Neural progenitor cell (in vitro differentiated cells): Measurements from ENCODE around the gene SHLD1. TPM values are rescaled to one million over a fixed set of nuclear protein-coding genes. Genes with fewer than 3 reads are reported as not detected.

Source experiments
- DNase-seq: peaks from one replicate; pipeline ENCODE4 v3.0.0-alpha.2; 2016; ENCODE audit warnings: low spot score
- H2AFZ ChIP-seq: fragments of 200-600 bp; sonication (generic); replicated peaks from 2 replicates; pipeline ENCODE4 v1.6.1; 2016; ENCODE audit warnings: antibody characterized with exemption
- H3F3A ChIP-seq: fragments of 200-600 bp; sonication (generic); 2 replicates; pipeline ENCODE4 v1.6.1; 2016; ENCODE audit warnings: antibody characterized with exemption, low read depth
- H3K27ac ChIP-seq: fragments of 200-600 bp; sonication (generic); 2 replicates; pipeline ENCODE4 v1.5.1; 2016; ENCODE audit warnings: mild to moderate bottlenecking
- H3K27me3 ChIP-seq: fragments of 200-600 bp; sonication (generic); 2 replicates; pipeline ENCODE4 v1.6.1; 2016; ENCODE audit warnings: mild to moderate bottlenecking, moderate library complexity
- H3K36me3 ChIP-seq: fragments of 200-600 bp; sonication (generic); 2 replicates; pipeline ENCODE4 v1.5.1; 2016
- H3K4me1 ChIP-seq: fragments of 200-600 bp; sonication (generic); 2 replicates; pipeline ENCODE4 v1.6.1; 2016; ENCODE audit warnings: mixed run types
- H3K4me2 ChIP-seq: fragments of 200-600 bp; sonication (generic); 2 replicates; pipeline ENCODE4 v1.6.1; 2016
- H3K4me3 ChIP-seq: fragments of 200-600 bp; sonication (generic); 2 replicates; pipeline ENCODE4 v1.5.1; 2016
- H3K79me2 ChIP-seq: fragments of 200-600 bp; sonication (generic); 2 replicates; pipeline ENCODE4 v1.6.1; 2016; ENCODE audit warnings: low read depth
- H3K9ac ChIP-seq: fragments of 200-600 bp; sonication (generic); 2 replicates; pipeline ENCODE4 v1.6.1; 2016
- H3K9me3 ChIP-seq: fragments of 200-600 bp; sonication (generic); 2 replicates; pipeline ENCODE4 v1.5.1; 2016; ENCODE audit warnings: low read depth
- H4K20me1 ChIP-seq: fragments of 200-600 bp; sonication (generic); 2 replicates; pipeline ENCODE4 v1.6.1; 2016; ENCODE audit warnings: low read depth
- H3K27ac Mint-ChIP-seq: 3 replicates; pipeline ENCODE4 v1.8.0; 2021; ENCODE audit warnings: mixed read lengths
- H3K27me3 Mint-ChIP-seq: 2 replicates; pipeline ENCODE4 v1.8.0; 2022; ENCODE audit warnings: low read depth, mild to moderate bottlenecking, inconsistent platforms, moderate library complexity, mixed read lengths; ENCODE audit not compliant: insufficient read depth
- H3K36me3 Mint-ChIP-seq: 3 replicates; pipeline ENCODE4 v1.8.0; 2021; ENCODE audit warnings: mixed read lengths
- H3K4me1 Mint-ChIP-seq: 3 replicates; pipeline ENCODE4 v1.8.0; 2021; ENCODE audit warnings: mixed read lengths
- H3K4me3 Mint-ChIP-seq: 3 replicates; pipeline ENCODE4 v1.8.0; 2021; ENCODE audit warnings: mild to moderate bottlenecking, moderate library complexity, mixed read lengths
- H3K9me3 Mint-ChIP-seq: 3 replicates; pipeline ENCODE4 v1.8.0; 2020; ENCODE audit warnings: mixed read lengths
- CTCF ChIP-seq: fragments of 200-600 bp; sonication (generic); IDR thresholded peaks from 2 replicates; pipeline ENCODE4 v1.5.1; 2017; ENCODE audit warnings: antibody characterized with exemption, mild to moderate bottlenecking
- EZH2 ChIP-seq: fragments of 200-600 bp; sonication (generic); IDR thresholded peaks from 2 replicates; pipeline ENCODE4 v1.6.1; 2017; ENCODE audit warnings: antibody characterized with exemption, mild to moderate bottlenecking, moderate library complexity
- EZH2phosphoT487 ChIP-seq: fragments of 200-600 bp; sonication (generic); IDR thresholded peaks from 2 replicates; pipeline ENCODE4 v1.6.1; 2017; ENCODE audit warnings: antibody characterized with exemption
- total RNA-seq: library from RNA; depleted of rRNA; stranded (reverse); fragments of >200 nt; gene quantifications from 2 replicates; pipeline ENCODE4 v1.2.3, GENCODE V29; 2015; ENCODE audit warnings: low replicate concordance

The SHLD1 gene
- total RNA-seq, 1 donor from 2014 or later = 9.0 TPM

- H4K20me1 ChIP-seq = no peaks in the 10 kb centered on the region
- no peaks in the 10 kb centered on the region for H3K27me3 ChIP-seq
- H3K9ac ChIP-seq = no peak overlapping the region
- no peaks in the 10 kb centered on the region for H3K4me1 ChIP-seq
- Mint-ChIP-seq H3K9me3 (peaks cover 2% of the 10 kb centered on the region), H3K4me1 (no peaks in the 10 kb centered on the region), H3K27ac (no peak overlapping the region), H3K27me3 (peaks cover 3% of the 10 kb centered on the region), H3K36me3 (no peaks in the 10 kb centered on the region), H3K4me3 (no peak overlapping the region)
- H2AFZ ChIP-seq = no peak overlapping the region
- no peak overlapping the region for H3K4me3 ChIP-seq
- H3K79me2 ChIP-seq = no peaks in the 10 kb centered on the region
- H3K4me2 ChIP-seq = no peak overlapping the region
- no peak for TF ChIP-seq EZH2phosphoT487
- TF ChIP-seq EZH2 = no peak
- TF ChIP-seq CTCF = no peak
- H3K27ac ChIP-seq = no peak overlapping the region
- H3K9me3 ChIP-seq = no peaks in the 10 kb centered on the region
- H3K36me3 ChIP-seq = no peaks in the 10 kb centered on the region
- DNase-seq = no peak
- H3F3A ChIP-seq = no peaks in the 10 kb centered on the region
Measured at GRCh38 chr20:5880326-5880725, 130.1 kb downstream of the SHLD1 start.

GRCh38 chr20:5881703-5882102 is 131.5 kb downstream of the SHLD1 start:
- Histone ChIP-seq H3K36me3 (no peaks in the 10 kb centered on the region), H3K27ac (no peak overlapping the region), H3K4me2 (no peak overlapping the region), H3K9me3 (no peaks in the 10 kb centered on the region), H3K4me1 (no peaks in the 10 kb centered on the region), H2AFZ (peak overlapping the region; percentile 68), H4K20me1 (no peaks in the 10 kb centered on the region), H3K79me2 (no peaks in the 10 kb centered on the region), H3F3A (no peaks in the 10 kb centered on the region), H3K9ac (no peak overlapping the region), H3K27me3 (no peaks in the 10 kb centered on the region), H3K4me3 (no peak overlapping the region)
- Mint-ChIP-seq H3K36me3 (no peaks in the 10 kb centered on the region), H3K27ac (no peak overlapping the region), H3K4me1 (no peaks in the 10 kb centered on the region), H3K4me3 (no peak overlapping the region), H3K9me3 (peaks cover 2% of the 10 kb centered on the region), H3K27me3 (peaks cover 7% of the 10 kb centered on the region)
- DNase-seq = no peak
- TF ChIP-seq EZH2 = no peak
- TF ChIP-seq EZH2phosphoT487 = no peak
- TF ChIP-seq CTCF = no peak

- Histone ChIP-seq H3K4me1 (no peaks in the 10 kb centered on the region), H3K4me3 (no peak overlapping the region), H3K9me3 (no peaks in the 10 kb centered on the region), H4K20me1 (no peaks in the 10 kb centered on the region), H3F3A (no peaks in the 10 kb centered on the region), H3K36me3 (no peaks in the 10 kb centered on the region), H3K9ac (no peak overlapping the region), H3K27ac (no peak overlapping the region), H2AFZ (peak overlapping the region; percentile 68), H3K4me2 (no peak overlapping the region), H3K27me3 (no peaks in the 10 kb centered on the region), H3K79me2 (no peaks in the 10 kb centered on the region)
- H3K36me3 Mint-ChIP-seq = no peaks in the 10 kb centered on the region
- peaks cover 11% of the 10 kb centered on the region for H3K27me3 Mint-ChIP-seq
- H3K4me1 Mint-ChIP-seq = no peaks in the 10 kb centered on the region
- H3K4me3 Mint-ChIP-seq = no peak overlapping the region
- H3K27ac Mint-ChIP-seq = no peak overlapping the region
- peaks cover under 1% of the 10 kb centered on the region for H3K9me3 Mint-ChIP-seq
- no peak for TF ChIP-seq CTCF
- TF ChIP-seq EZH2 = no peak
- no peak for TF ChIP-seq EZH2phosphoT487
- DNase-seq = no peak
Measured at GRCh38 chr20:5882166-5882565, 132.0 kb downstream of the SHLD1 start.
